ENCODE data around the gene TBC1D22A. TPM values are rescaled to one million over a fixed set of nuclear protein-coding genes. Genes with fewer than 3 reads are reported as not detected.

TBC1D22A gene
- total RNA-seq, 2 experiments from 2014 or later: 36.0 to 38.0 TPM

GRCh38 chr22:46964773-46965550 lies 202.5 kb downstream of the TBC1D22A start:
- peaks cover 4% of the 10 kb centered on the region for H3K36me3 Mint-ChIP-seq (ENCODE audit: low read depth)
- CTCF ChIA-PET: interaction anchor here (0.5 kb wide), 1 partner anchor 162 kb away, joined by 3 read pairs; no protein-coding TSS in a partner anchor
- intact Hi-C loops (cut with DNase I, micrococcal nuclease): no loop called here
- H3K4me1 Mint-ChIP-seq: peaks cover 15% of the 10 kb centered on the region
- H3K27me3 Mint-ChIP-seq: no peaks in the 10 kb centered on the region
- ATAC-seq: no peak
- H3K4me3 Mint-ChIP-seq: no peak overlapping the region
- POLR2A ChIA-PET: no interaction called here
- DNase-seq: no peak
- no peak overlapping the region for H3K27ac Mint-ChIP-seq
- H3K9me3 Mint-ChIP-seq (ENCODE audit: low read depth): no peaks in the 10 kb centered on the region

- Mint-ChIP-seq H3K27me3 (no peaks in the 10 kb centered on the region), H3K9me3 (ENCODE audit: low read depth) (no peaks in the 10 kb centered on the region), H3K4me1 (peaks cover 21% of the 10 kb centered on the region), H3K36me3 (ENCODE audit: low read depth) (peaks cover 4% of the 10 kb centered on the region), H3K4me3 (no peak overlapping the region), H3K27ac (no peak overlapping the region)
- intact Hi-C loops (cut with DNase I, micrococcal nuclease): no loop called here
- CTCF ChIA-PET: interaction anchor here (1.4 kb wide), 1 partner anchor 11 kb away, joined by 3 read pairs; no protein-coding TSS in a partner anchor
- DNase-seq (no peak), ATAC-seq (no peak)
- POLR2A ChIA-PET: no interaction called here
These were observed 203.4 kb downstream of the TBC1D22A start for GRCh38 chr22:46965555-46966494.

- Mint-ChIP-seq H3K27ac (no peak overlapping the region), H3K27me3 (no peaks in the 10 kb centered on the region), H3K4me3 (no peak overlapping the region), H3K36me3 (ENCODE audit: low read depth) (peaks cover 4% of the 10 kb centered on the region), H3K4me1 (peaks cover 21% of the 10 kb centered on the region), H3K9me3 (ENCODE audit: low read depth) (no peaks in the 10 kb centered on the region)
- ChIA-PET POLR2A (no interaction called here), CTCF (interaction anchor here (1.4 kb wide), 1 partner anchor 11 kb away, joined by 3 read pairs; no protein-coding TSS in a partner anchor)
- ATAC-seq: no peak
- no peak for DNase-seq
- intact Hi-C loops (cut with DNase I, micrococcal nuclease): no loop called here
These were observed 204.0 kb downstream of the TBC1D22A start for GRCh38 chr22:46966495-46966845.

- ATAC-seq: no peak
These were observed 204.4 kb downstream of the TBC1D22A start for GRCh38 chr22:46966846-46967245.

GRCh38 chr22:46967445-46968358 lies 205.3 kb downstream of the TBC1D22A start:
- Mint-ChIP-seq H3K9me3 (ENCODE audit: low read depth) (no peaks in the 10 kb centered on the region), H3K27ac (no peak overlapping the region), H3K4me3 (no peak overlapping the region), H3K36me3 (ENCODE audit: low read depth) (peaks cover 4% of the 10 kb centered on the region), H3K4me1 (peaks cover 21% of the 10 kb centered on the region), H3K27me3 (no peaks in the 10 kb centered on the region)
- intact Hi-C loops (cut with DNase I, micrococcal nuclease): no loop called here
- ChIA-PET CTCF (interaction anchor here (0.6 kb wide), 1 partner anchor 109 kb away, joined by 3 read pairs; no protein-coding TSS in a partner anchor), POLR2A (no interaction called here)
- DNase-seq: no peak
- no peak for ATAC-seq

More at GRCh38 chr22:46966846-46967245, 204.4 kb downstream of the TBC1D22A start:
- Mint-ChIP-seq H3K9me3 (ENCODE audit: low read depth) (no peaks in the 10 kb centered on the region), H3K27ac (no peak overlapping the region), H3K4me1 (peaks cover 21% of the 10 kb centered on the region), H3K4me3 (no peak overlapping the region), H3K36me3 (ENCODE audit: low read depth) (peaks cover 4% of the 10 kb centered on the region), H3K27me3 (no peaks in the 10 kb centered on the region)
- ChIA-PET CTCF (interaction anchor here (1.4 kb wide), 1 partner anchor 12 kb away, joined by 3 read pairs; no protein-coding TSS in a partner anchor), POLR2A (no interaction called here)
- no peak for DNase-seq
- intact Hi-C loops (cut with DNase I, micrococcal nuclease): no loop called here

- Mint-ChIP-seq H3K4me3 (no peak overlapping the region), H3K36me3 (ENCODE audit: low read depth) (peaks cover 4% of the 10 kb centered on the region), H3K9me3 (ENCODE audit: low read depth) (no peaks in the 10 kb centered on the region), H3K27ac (no peak overlapping the region), H3K4me1 (peaks cover 21% of the 10 kb centered on the region), H3K27me3 (no peaks in the 10 kb centered on the region)
- POLR2A ChIA-PET: no interaction called here
- CTCF ChIA-PET: no interaction called here
- DNase-seq: no peak
- ATAC-seq: no peak
- intact Hi-C loops (cut with DNase I, micrococcal nuclease): no loop called here
These were observed 205.9 kb downstream of the TBC1D22A start for GRCh38 chr22:46968359-46968740.

GRCh38 chr22:46968848-46969247 lies 206.4 kb downstream of the TBC1D22A start:
- no peak for ATAC-seq
- peaks cover 21% of the 10 kb centered on the region for H3K4me1 Mint-ChIP-seq
- intact Hi-C loops (cut with DNase I, micrococcal nuclease): no loop called here
- POLR2A ChIA-PET: no interaction called here
- no peak overlapping the region for H3K4me3 Mint-ChIP-seq
- H3K27me3 Mint-ChIP-seq: no peaks in the 10 kb centered on the region
- peak overlapping the region; percentile 20 for H3K27ac Mint-ChIP-seq
- no peak for DNase-seq
- CTCF ChIA-PET: no interaction called here
- H3K36me3 Mint-ChIP-seq (ENCODE audit: low read depth): peaks cover 4% of the 10 kb centered on the region
- H3K9me3 Mint-ChIP-seq (ENCODE audit: low read depth): no peaks in the 10 kb centered on the region

GRCh38 chr22:46969491-46969890 lies 207.0 kb downstream of the TBC1D22A start:
- Mint-ChIP-seq H3K4me3 (no peak overlapping the region), H3K36me3 (ENCODE audit: low read depth) (peaks cover 4% of the 10 kb centered on the region), H3K27me3 (no peaks in the 10 kb centered on the region), H3K4me1 (peaks cover 21% of the 10 kb centered on the region), H3K27ac (peak overlapping the region; percentile 20), H3K9me3 (ENCODE audit: low read depth) (no peaks in the 10 kb centered on the region)
- DNase-seq (peak; percentile 71), ATAC-seq (peak; percentile 90)
- CTCF ChIA-PET: no interaction called here
- POLR2A ChIA-PET: no interaction called here
- intact Hi-C loops (cut with DNase I, micrococcal nuclease): no loop called here

- CTCF ChIA-PET: no interaction called here
- DNase-seq: peak; percentile 19
- Mint-ChIP-seq H3K27ac (peak overlapping the region; percentile 41), H3K4me3 (no peak overlapping the region), H3K27me3 (no peaks in the 10 kb centered on the region), H3K4me1 (peaks cover 21% of the 10 kb centered on the region), H3K36me3 (ENCODE audit: low read depth) (peaks cover 6% of the 10 kb centered on the region), H3K9me3 (ENCODE audit: low read depth) (no peaks in the 10 kb centered on the region)
- POLR2A ChIA-PET: no interaction called here
- intact Hi-C loops (cut with DNase I, micrococcal nuclease): no loop called here
- peak; percentile 56 for ATAC-seq
These were observed 207.5 kb downstream of the TBC1D22A start for GRCh38 chr22:46969961-46970360.

GRCh38 chr22:46970411-46971098 lies 208.1 kb downstream of the TBC1D22A start:
- ChIA-PET CTCF (no interaction called here), POLR2A (interaction anchor here (0.7 kb wide), 1 partner anchor 43 kb away, joined by 3 read pairs; no protein-coding TSS in a partner anchor)
- DNase-seq: no peak
- no peak overlapping the region for H3K4me3 Mint-ChIP-seq
- H3K27ac Mint-ChIP-seq: peak overlapping the region; percentile 19
- intact Hi-C loops (cut with DNase I, micrococcal nuclease): no loop called here
- H3K4me1 Mint-ChIP-seq: peaks cover 21% of the 10 kb centered on the region
- H3K36me3 Mint-ChIP-seq (ENCODE audit: low read depth): peaks cover 9% of the 10 kb centered on the region
- no peaks in the 10 kb centered on the region for H3K9me3 Mint-ChIP-seq (ENCODE audit: low read depth)
- no peak for ATAC-seq
- no peaks in the 10 kb centered on the region for H3K27me3 Mint-ChIP-seq

All from activated CD4-positive, alpha-beta T cell treated with anti-CD3 and anti-CD28 coated beads for 36 hours (primary cell).